Astrocyte of the spinal cord (primary cell): ENCODE data around the gene CREB5.

Experiments
- DNase-seq: peaks from one replicate; pipeline ENCODE4 v3.0.0; 2011; ENCODE audit warnings: low read depth, low spot score
- H3K4me3 ChIP-seq: 2 replicates; pipeline ENCODE4 v1.5.1; 2011; ENCODE audit warnings: low read depth, mild to moderate bottlenecking, low read length, moderate library complexity
- in situ Hi-C: cut with HindIII; loops from 2 replicates; pipeline ENCODE4 v1.10.0; 2017; ENCODE audit warnings: low sequenced_read_pairs
- TF ChIP-seq, protein P1 (sequence below): IDR thresholded peaks from 2 replicates; pipeline ENCODE4 v1.5.1; 2012; ENCODE audit warnings: low read depth, mild to moderate bottlenecking, low read length, inconsistent platforms

Gene CREB5

DNA sequence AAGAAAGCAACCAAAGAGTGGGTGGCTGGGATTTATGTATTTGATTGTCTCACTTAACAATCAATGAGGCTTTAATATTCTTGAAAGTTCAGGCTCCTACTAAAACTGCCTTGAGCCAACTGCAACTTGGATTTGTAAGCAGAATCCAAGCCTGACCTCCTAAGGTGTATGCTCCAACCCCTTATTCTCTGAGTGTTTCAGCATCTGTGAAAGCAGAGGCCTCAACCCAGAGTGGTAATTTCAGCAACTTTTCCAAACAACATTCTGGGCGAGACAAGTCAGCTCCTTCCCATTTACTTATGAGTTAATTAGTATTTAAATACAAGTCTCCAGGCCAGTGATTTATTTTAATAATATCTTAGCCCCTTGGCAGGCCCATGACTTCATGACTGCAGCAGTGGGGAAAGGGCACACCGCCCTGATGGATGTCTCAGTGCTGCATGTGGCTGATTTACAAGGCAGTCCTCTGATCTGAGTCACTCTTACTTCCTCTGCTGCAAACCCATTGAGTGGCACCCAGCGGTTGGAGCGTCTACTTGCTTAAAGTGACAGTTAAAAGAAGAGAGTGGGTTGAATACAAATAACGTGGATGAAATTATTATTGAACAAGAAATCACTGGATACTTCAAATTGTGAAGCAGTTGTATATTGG, 336.7 kb downstream of the CREB5 start:
- in situ Hi-C loops = no loop called here
- peak; percentile 36 for DNase-seq
- no peak overlapping the region for H3K4me3 ChIP-seq
- TF ChIP-seq, protein P1, sequence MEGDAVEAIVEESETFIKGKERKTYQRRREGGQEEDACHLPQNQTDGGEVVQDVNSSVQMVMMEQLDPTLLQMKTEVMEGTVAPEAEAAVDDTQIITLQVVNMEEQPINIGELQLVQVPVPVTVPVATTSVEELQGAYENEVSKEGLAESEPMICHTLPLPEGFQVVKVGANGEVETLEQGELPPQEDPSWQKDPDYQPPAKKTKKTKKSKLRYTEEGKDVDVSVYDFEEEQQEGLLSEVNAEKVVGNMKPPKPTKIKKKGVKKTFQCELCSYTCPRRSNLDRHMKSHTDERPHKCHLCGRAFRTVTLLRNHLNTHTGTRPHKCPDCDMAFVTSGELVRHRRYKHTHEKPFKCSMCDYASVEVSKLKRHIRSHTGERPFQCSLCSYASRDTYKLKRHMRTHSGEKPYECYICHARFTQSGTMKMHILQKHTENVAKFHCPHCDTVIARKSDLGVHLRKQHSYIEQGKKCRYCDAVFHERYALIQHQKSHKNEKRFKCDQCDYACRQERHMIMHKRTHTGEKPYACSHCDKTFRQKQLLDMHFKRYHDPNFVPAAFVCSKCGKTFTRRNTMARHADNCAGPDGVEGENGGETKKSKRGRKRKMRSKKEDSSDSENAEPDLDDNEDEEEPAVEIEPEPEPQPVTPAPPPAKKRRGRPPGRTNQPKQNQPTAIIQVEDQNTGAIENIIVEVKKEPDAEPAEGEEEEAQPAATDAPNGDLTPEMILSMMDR = no peak

DNA sequence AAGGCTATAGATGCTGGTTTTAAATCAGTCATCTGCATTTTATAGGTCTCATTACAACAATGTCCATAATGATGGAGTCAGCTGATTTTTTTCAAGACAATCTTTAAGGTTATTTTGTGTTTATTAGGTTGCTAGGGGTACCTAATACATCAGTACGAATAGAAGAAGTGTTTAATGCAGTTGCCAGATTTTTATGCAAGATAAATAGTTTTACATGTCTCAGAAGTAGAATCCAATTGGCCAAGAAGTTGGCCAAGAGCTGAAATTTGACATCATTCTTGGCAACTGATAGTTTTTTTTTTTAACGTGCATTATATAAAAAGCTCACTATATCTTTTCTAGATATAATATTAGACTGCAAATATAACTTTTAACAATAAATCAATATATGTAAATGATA, 337.3 kb downstream of the CREB5 start:
- no peak for DNase-seq
- in situ Hi-C loops = no loop called here

DNA sequence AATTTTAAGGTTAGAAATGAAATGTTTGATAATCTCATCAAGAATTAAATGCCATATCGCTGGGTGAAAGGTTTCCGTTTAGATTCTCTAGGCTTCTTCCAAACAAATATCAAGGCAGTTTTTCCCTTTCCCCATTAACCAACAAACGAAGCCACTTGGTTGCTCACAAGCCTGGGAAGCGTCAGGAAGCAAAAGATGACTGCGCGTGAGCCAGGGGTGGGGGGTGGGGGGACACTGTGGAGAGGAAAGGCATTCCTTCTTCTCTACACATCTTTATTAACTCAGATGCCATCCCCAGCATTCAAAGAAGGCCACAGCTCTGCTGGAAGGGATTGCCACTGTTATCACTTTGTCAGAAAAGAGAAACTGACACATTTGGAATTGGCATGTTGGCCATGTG, 338.7 kb downstream of the CREB5 start:
- H3K4me3 ChIP-seq = no peak overlapping the region
- TF ChIP-seq, protein P1 = no peak
- no peak for DNase-seq
- in situ Hi-C loops = no loop called here

More for the DNA sequence above, 337.3 kb downstream of the CREB5 start:
- TF ChIP-seq, protein P1 = no peak
- H3K4me3 ChIP-seq = no peak overlapping the region

DNA sequence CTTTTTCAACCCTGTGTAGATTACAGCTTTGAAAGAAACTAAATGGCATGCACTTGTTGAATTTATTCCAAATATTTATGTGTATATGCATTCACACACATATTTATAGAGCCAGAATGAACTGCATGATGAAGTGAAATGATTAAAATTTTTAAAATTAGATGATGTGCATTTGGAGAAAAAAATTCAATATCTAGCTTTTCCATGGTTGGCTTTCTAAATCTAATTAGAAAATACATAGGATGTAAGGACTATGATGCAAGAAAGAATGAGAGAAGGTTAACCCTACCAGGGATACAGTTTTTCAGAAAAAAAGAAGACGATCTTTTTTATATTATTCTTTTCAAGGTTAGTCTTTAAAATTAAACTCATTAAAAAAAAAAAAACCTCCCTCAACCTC, 341.3 kb downstream of the CREB5 start:
- H3K4me3 ChIP-seq = no peak overlapping the region
- DNase-seq = no peak
- in situ Hi-C loops = no loop called here
- TF ChIP-seq, protein P1 = no peak

DNA sequence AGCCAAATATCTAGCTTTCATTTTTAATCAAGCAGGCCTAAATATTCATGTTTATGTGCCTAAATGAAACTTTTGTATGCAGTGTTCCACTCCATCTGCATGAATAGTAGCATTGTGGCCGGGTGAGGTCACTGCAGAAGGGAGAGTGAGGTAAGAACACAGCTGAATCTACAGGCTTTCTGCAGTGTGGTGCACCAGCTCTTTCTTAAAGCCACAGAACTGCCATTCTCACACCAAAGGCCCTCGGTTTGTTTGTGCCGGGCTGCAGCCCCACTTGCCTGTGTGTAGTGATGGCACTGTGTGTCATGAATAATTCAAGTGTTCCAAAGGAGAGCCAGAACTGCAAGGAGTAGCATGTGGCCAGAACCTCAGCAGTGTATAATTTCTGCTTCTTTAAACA, 341.7 kb downstream of the CREB5 start:
- TF ChIP-seq, protein P1 = peak; percentile 29
- DNase-seq = peak; percentile 78
- in situ Hi-C loops = no loop called here
- H3K4me3 ChIP-seq = no peak overlapping the region

DNA sequence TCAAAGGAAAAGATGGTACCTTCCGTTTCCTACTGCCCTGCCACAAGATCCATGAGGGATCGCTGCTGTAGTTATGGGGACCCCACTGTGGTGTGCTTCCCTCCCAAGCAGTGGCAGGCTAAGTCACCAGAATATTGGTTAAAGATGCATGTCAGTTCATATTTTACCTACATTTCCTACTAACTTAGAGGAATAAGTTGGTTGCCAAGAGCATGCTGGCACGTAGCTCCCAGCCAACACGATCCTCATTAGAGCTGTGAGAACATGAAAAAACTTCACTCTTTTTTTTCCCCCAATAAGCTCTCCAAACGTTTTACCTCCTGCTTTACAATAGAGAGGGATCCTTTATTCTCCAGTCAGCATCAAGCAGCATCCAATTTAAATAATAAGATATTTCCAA, 342.1 kb downstream of the CREB5 start:
- no peak for DNase-seq
- no peak overlapping the region for H3K4me3 ChIP-seq
- TF ChIP-seq, protein P1 = no peak
- in situ Hi-C loops = no loop called here
